Esophagus squamous epithelium (tissue), 5 donors: ENCODE results near the gene ZNF860. TPM values are rescaled to one million over a fixed set of nuclear protein-coding genes. Genes with fewer than 3 reads are reported as not detected.

Experiments
- DNase-seq: peaks from one replicate; lab custom pipeline; 2025; lab: John Stamatoyannopoulos, UW
- H3K27ac ChIP-seq, 4 donors: fragments of 200-600 bp; sonication (generic); one replicate each; pipeline ENCODE4 v1.5.1; 2016 to 2019; ENCODE audit warnings: mild to moderate bottlenecking in 1 of 4
- H3K27me3 ChIP-seq, 4 donors: fragments of 200-600 bp; sonication (generic); 1 replicate in 3 of 4; 2 replicates in 1 of 4; pipeline versions ENCODE4 v1.5.1 to v1.6.0; 2017 to 2021; ENCODE audit warnings: antibody characterized with exemption in 1 of 4
- H3K36me3 ChIP-seq, 3 donors: fragments of 200-600 bp; sonication (generic); one replicate each; pipeline ENCODE4 v1.5.1; 2016 to 2019
- H3K4me1 ChIP-seq, 3 donors: fragments of 200-600 bp; sonication (generic); one replicate each; pipeline ENCODE4 v1.5.1; 2017 to 2019
- H3K4me3 ChIP-seq, 4 donors: fragments of 200-600 bp; sonication (generic); 1 replicate in 3 of 4; 2 replicates in 1 of 4; pipeline ENCODE4 v1.5.1; 2016 to 2019; ENCODE audit warnings: mild to moderate bottlenecking in 2 of 4, moderate library complexity in 1 of 4
- H3K9me3 ChIP-seq, 3 donors: fragments of 200-600 bp; sonication (generic); one replicate each; pipeline ENCODE4 v1.5.1; 2016 to 2019
- CTCF ChIP-seq, 6 experiments: fragments of 450-650 bp in 4 of 6; fragments of 200-600 bp in 2 of 6; sonication (generic) in 2 of 6; IDR thresholded peaks; one replicate each; pipeline ENCODE4 v1.5.1; 2016 to 2019; ENCODE audit warnings: antibody characterized with exemption in 6 of 6, mild to moderate bottlenecking in 4 of 6, moderate library complexity in 4 of 6
- POLR2A ChIP-seq, 4 donors: fragments of 450-650 bp; IDR thresholded peaks; one replicate each; pipeline ENCODE4 v1.6.1; 2017; ENCODE audit warnings: antibody characterized with exemption in 4 of 4, mild to moderate bottlenecking in 4 of 4, moderate library complexity in 3 of 4
- WGBS, 2 donors: methylation state at CpG; one replicate each; pipeline ENCODE4 v1.1.5; 2018; 5-methylcytosine and 5-hydroxymethylcytosine counted together
- intact Hi-C: fragments of 100-400 bp; cut with DNase I; formaldehyde crosslinking; loops from one replicate; pipeline ENCODE4 v1.15.0; 2022
- total RNA-seq, 4 donors: library from RNA; depleted of rRNA; stranded (reverse); fragments of >200 nt; gene quantifications; one replicate each; pipeline ENCODE4 v1.1.0, GENCODE V29; 2016
- donor health status: DM: yes; HTN: yes; CAD: no.

Gene ZNF860
- total RNA-seq, 4 donors from 2014 or later: 2.5 to 7.2 (median 4.6) TPM

GRCh38 chr3:31946484-31947081, 35.0 kb upstream of the ZNF860 start:
- H3K27ac ChIP-seq: peak overlapping the region in 1 of 4 donors; percentile 45
- no peaks in the 10 kb centered on the region for H3K27me3 ChIP-seq
- intact Hi-C loops: no loop called here
- 83 to 85% methylated on average over 9 to 10 of the region's 10 CpGs for WGBS, 2 donors
- H3K4me3 ChIP-seq: no peak overlapping the region
- DNase-seq: no peak
- H3K4me1 ChIP-seq: peaks cover 5 to 42% (median 9%) of the 10 kb centered on the region in 3 donors
- no peaks in the 10 kb centered on the region for H3K36me3 ChIP-seq
- TF ChIP-seq POLR2A (IDR thresholded peaks at IDR 0.05) (no peak), CTCF (IDR thresholded peaks at IDR 0.05) (no peak)
- H3K9me3 ChIP-seq: no peaks in the 10 kb centered on the region

GRCh38 chr3:31947162-31947561, 34.4 kb upstream of the ZNF860 start:
- DNase-seq: no peak
- Histone ChIP-seq H3K36me3 (no peaks in the 10 kb centered on the region), H3K27ac (peak overlapping the region in 1 of 4 donors; percentile 45), H3K9me3 (no peaks in the 10 kb centered on the region), H3K4me1 (peaks cover 4 to 36% (median 8%) of the 10 kb centered on the region in 3 donors), H3K27me3 (no peaks in the 10 kb centered on the region), H3K4me3 (no peak overlapping the region)
- intact Hi-C loops: no loop called here
- 86 to 94% methylated on average over 3 to 4 of the region's 4 CpGs for WGBS, 2 donors
- no peak for TF ChIP-seq POLR2A (IDR thresholded peaks at IDR 0.05)
- TF ChIP-seq CTCF (IDR thresholded peaks at IDR 0.05): no peak

- WGBS, 2 donors: 30 to 36% methylated on average over 6 of the region's 6 CpGs
- H3K4me3 ChIP-seq: no peak overlapping the region
- peaks cover 4 to 35% (median 8%) of the 10 kb centered on the region in 3 donors for H3K4me1 ChIP-seq
- no peaks in the 10 kb centered on the region for H3K9me3 ChIP-seq
- H3K36me3 ChIP-seq: no peaks in the 10 kb centered on the region
- TF ChIP-seq CTCF (IDR thresholded peaks at IDR 0.05): no peak
- TF ChIP-seq POLR2A (IDR thresholded peaks at IDR 0.05): no peak
- H3K27ac ChIP-seq: no peak overlapping the region
- no peak for DNase-seq
- H3K27me3 ChIP-seq: no peaks in the 10 kb centered on the region
- intact Hi-C loops: no loop called here
Measured at GRCh38 chr3:31947671-31948091, 33.9 kb upstream of the ZNF860 start.

- intact Hi-C loops: no loop called here
- H3K27ac ChIP-seq: no peak overlapping the region
- peaks cover 4 to 35% (median 8%) of the 10 kb centered on the region in 3 donors for H3K4me1 ChIP-seq
- no peak overlapping the region for H3K4me3 ChIP-seq
- WGBS, 2 donors: 75 to 82% methylated on average over 6 of the region's 6 CpGs
- H3K9me3 ChIP-seq: no peaks in the 10 kb centered on the region
- no peak for TF ChIP-seq CTCF (IDR thresholded peaks at IDR 0.05)
- H3K27me3 ChIP-seq: no peaks in the 10 kb centered on the region
- DNase-seq: no peak
- no peaks in the 10 kb centered on the region for H3K36me3 ChIP-seq
Measured at GRCh38 chr3:31948280-31948679, 33.3 kb upstream of the ZNF860 start.

- Histone ChIP-seq H3K36me3 (no peaks in the 10 kb centered on the region), H3K27me3 (no peaks in the 10 kb centered on the region), H3K9me3 (peaks cover 0 to 15% (median 9%) of the 10 kb centered on the region in 3 donors), H3K27ac (no peak overlapping the region), H3K4me3 (no peak overlapping the region), H3K4me1 (peaks cover 4 to 21% (median 8%) of the 10 kb centered on the region in 3 donors)
- intact Hi-C loops: no loop called here
- DNase-seq: no peak
- TF ChIP-seq CTCF (IDR thresholded peaks at IDR 0.05) (no peak), POLR2A (IDR thresholded peaks at IDR 0.05) (no peak)
- WGBS, 2 donors: 72 to 100% methylated on average over 2 to 3 of the region's 4 CpGs
Measured at GRCh38 chr3:31952205-31952604, 29.3 kb upstream of the ZNF860 start.
